ENCODE measurements around the gene JAML. TPM values are rescaled to one million over a fixed set of nuclear protein-coding genes. Genes with fewer than 3 reads are reported as not detected.

JAML gene
- total and polyA plus RNA-seq, 2 of the 8 experiments (the other 6 are each of a cell fraction or from before 2014, with no cell fraction given) = 0.12 to 0.58 TPM

GRCh38 chr11:118213781-118214180 lies 11.0 kb downstream of the JAML start:
- H3K4ac ChIP-seq (replicated peaks; ENCODE audit: insufficient read length, low read depth, low read length) = peak overlapping the region; percentile 28
- H3K4me2 ChIP-seq (ENCODE audit: insufficient read depth in 1 of 2, low read depth in 2 of 2, low read length in 2 of 2) = no peak overlapping the region
- H2BK5ac ChIP-seq (ENCODE audit: low read depth, low read length) = peak overlapping the region; percentile 8; the same call in 1 of the 2 replicates
- H4K5ac ChIP-seq (ENCODE audit: insufficient read length, low read depth, low read length) = no peak overlapping the region
- H4K8ac ChIP-seq (ENCODE audit: extremely low read depth, insufficient read depth, low read length) = no peak overlapping the region
- no peaks in the 10 kb centered on the region for H3K79me1 ChIP-seq (ENCODE audit: low read depth, low read length)
- H3K4me3 ChIP-seq (ENCODE audit: extremely low read depth in 1 of 4, insufficient read depth in 2 of 4, low read depth in 3 of 4, low read length in 4 of 4) = no peak overlapping the region
- CTCF ChIA-PET (ENCODE audit: partially characterized antibody) = interaction anchor here (0.8 to 2.6 kb wide), 10 partner anchors 8 to 275 kb away, joined by 3 to 8 read pairs (median 3); partner anchors contain the start of gene JAML
- peak overlapping the region; percentile 23; the same call in 1 of the 2 replicates for H2BK15ac ChIP-seq (ENCODE audit: low read length)
- H2AFZ ChIP-seq (ENCODE audit: low read length) = 0 out of 2 replicates have a peak overlapping the region, but pooled peaks have one; percentile 31
- H3K14ac ChIP-seq (ENCODE audit: insufficient read length) = no peak overlapping the region
- H3K36me3 ChIP-seq (ENCODE audit: control insufficient read depth in 2 of 4, insufficient read depth in 4 of 4, low read length in 3 of 4) = no peaks in the 10 kb centered on the region
- H3K23ac ChIP-seq (ENCODE audit: insufficient read length) = no peak overlapping the region
- H2BK12ac ChIP-seq (ENCODE audit: low read depth, low read length) = no peak overlapping the region
- H3K27me3 ChIP-seq (replicated peaks in 1 of 4; ENCODE audit: control insufficient read depth in 3 of 4, extremely low read depth in 1 of 4, insufficient read depth in 3 of 4, low read length in 3 of 4) = no peaks in the 10 kb centered on the region
- DNase-seq (ENCODE audit: low read depth in 1 of 2, low spot score in 2 of 2) (no peak), FAIRE-seq (no peak)
- H3K18ac ChIP-seq (ENCODE audit: extremely low read depth, low read length) = peak overlapping the region; percentile 19; the same call in 1 of the 2 replicates
- peak overlapping the region; percentile 29 for H4K91ac ChIP-seq (replicated peaks; ENCODE audit: insufficient read length, low read length)
- peaks cover 6 to 21% (median 20%) of the 10 kb centered on the region in 4 experiments; a peak in 6 of 7 replicates for H3K4me1 ChIP-seq (replicated peaks in 1 of 4; ENCODE audit: control insufficient read depth in 3 of 4, insufficient read depth in 4 of 4, low read length in 3 of 4)
- no peaks in the 10 kb centered on the region for H3K23me2 ChIP-seq (ENCODE audit: low read depth, low read length)
- H3K9ac ChIP-seq (replicated peaks in 1 of 4; ENCODE audit: extremely low read depth in 1 of 4, low read depth in 3 of 4, low read length in 3 of 4) = no peak overlapping the region
- no peaks in the 10 kb centered on the region for H3K9me3 ChIP-seq (ENCODE audit: insufficient read depth in 2 of 2, low read depth in 1 of 2, low read length in 1 of 2)
- 0 out of 2 replicates have a peak overlapping the region, but pooled peaks have one; percentile 77 for H2BK20ac ChIP-seq (ENCODE audit: low read length)
- POLR2A ChIA-PET (ENCODE audit: partially characterized antibody) = interaction anchor here (1.6 kb wide), 1 partner anchor 9 kb away, joined by 3 read pairs; no protein-coding TSS in a partner anchor
- no peak overlapping the region for H2BK120ac ChIP-seq (replicated peaks; ENCODE audit: low read depth, low read length)
- WGBS, 2 experiments (ENCODE audit: extremely low coverage in 1 of 2, insufficient coverage in 1 of 2, insufficient read length in 1 of 2, insufficient replicate concordance in 2 of 2, low coverage in 1 of 2, low lambda C conversion rate in 2 of 2, missing lambda C conversion rate in 1 of 2) = 81% methylated on average over 2 of the region's 2 CpGs; no CpG with 5 or more reads in 1 of the 2 experiments
- no peak overlapping the region for H2AK5ac ChIP-seq (ENCODE audit: low read depth, low read length)
- H3K27ac ChIP-seq (ENCODE audit: low read depth, low read length) = no peak overlapping the region
- no peaks in the 10 kb centered on the region for H4K20me1 ChIP-seq (replicated peaks in 1 of 2; ENCODE audit: control insufficient read depth in 1 of 2, insufficient read depth in 2 of 2, low read length in 2 of 2)
- H3K56ac ChIP-seq (replicated peaks; ENCODE audit: insufficient read length, low read depth, low read length) = no peak overlapping the region
- H3K79me2 ChIP-seq (ENCODE audit: control insufficient read depth in 1 of 2, insufficient read depth in 2 of 2, low read length in 2 of 2) = no peaks in the 10 kb centered on the region
- TF ChIP-seq SUZ12 (IDR thresholded peaks at IDR 0.05; ENCODE audit: low read length) (no peak), BACH1 (IDR thresholded peaks at IDR 0.05; ENCODE audit: low read length) (no peak), PHF8 (conservative IDR thresholded peaks at IDR 0.05; ENCODE audit: low read depth, low read length) (no peak), BRCA1 (IDR thresholded peaks at IDR 0.05; ENCODE audit: low read depth, low read length) (no peak), KDM1A (IDR thresholded peaks at IDR 0.05; ENCODE audit: borderline replicate concordance, low read length) (no peak), ZNF274 (IDR thresholded peaks at IDR 0.05; ENCODE audit: borderline replicate concordance, extremely low read depth, low read length) (no peak), EGR1 (IDR thresholded peaks at IDR 0.05; ENCODE audit: borderline replicate concordance, low read depth, low read length) (no peak), NANOG (IDR thresholded peaks at IDR 0.05; ENCODE audit: insufficient read depth, low read depth, low read length, poor library complexity, severe bottlenecking) (no peak), CBX5 (IDR thresholded peaks at IDR 0.05; ENCODE audit: low read depth, low read length) (no peak), CBX8 (IDR thresholded peaks at IDR 0.05; ENCODE audit: borderline replicate concordance, low read depth, low read length) (no peak), FOSL1 (IDR thresholded peaks at IDR 0.05; ENCODE audit: insufficient read depth, low read depth, low read length) (no peak), RAD21 (IDR thresholded peaks at IDR 0.05 in 1 of 2, conservative IDR thresholded peaks at IDR 0.05 in 1 of 2; ENCODE audit: low read depth in 2 of 2, low read length in 2 of 2) (no peak), RNF2 (IDR thresholded peaks at IDR 0.05; ENCODE audit: borderline replicate concordance, low read depth, low read length, missing control alignments, poor library complexity, severe bottlenecking) (no peak)

Data from H1 (cell line).